GM21423 (cell line): ENCODE data around the gene LGALS4.
A peak's percentile ranks its signal among the peaks of the same experiment; 100 is the strongest.
"Not testable (repeated sequence)": the region's sequence is repeated elsewhere in the genome, so short reads cannot be mapped to it uniquely, and the experiment has no call there.

Experiments used
- ATAC-seq: cut with Tn5 transposase; IDR thresholded peaks from one replicate; pipeline ENCODE4 v1.9.1; 2021; ENCODE audit warnings: mild to moderate bottlenecking, moderate library complexity; ENCODE audit not compliant: unreplicated experiment

Gene LGALS4

GRCh38 chr19:38774181-38774950 is 38.4 kb downstream of the LGALS4 start:
- ATAC-seq: no peak

GRCh38 chr19:38773469-38774177 is 39.1 kb downstream of the LGALS4 start, which contains the start of gene LGALS7:
LGALS7 (minus strand) TSS chr19:38773517; CDS start chr19:38773492, 25 bp downstream.
- no peak for ATAC-seq

- not testable (repeated sequence) for ATAC-seq
Observed at GRCh38 chr19:38771569-38771968, 41.2 kb downstream of the LGALS4 start.

GRCh38 chr19:38770949-38771275 is 41.8 kb downstream of the LGALS4 start:
- peak; percentile 64 for ATAC-seq

- ATAC-seq: not testable (repeated sequence)
Observed at GRCh38 chr19:38770228-38770948, 42.4 kb downstream of the LGALS4 start.

GRCh38 chr19:38769635-38770211 is 43.0 kb downstream of the LGALS4 start:
- ATAC-seq: peak; percentile 68

- ATAC-seq: no peak
Observed at GRCh38 chr19:38766276-38767047, 46.3 kb downstream of the LGALS4 start.

GRCh38 chr19:38765214-38765613 is 47.5 kb downstream of the LGALS4 start:
- no peak for ATAC-seq

GRCh38 chr19:38763795-38764220 is 48.9 kb downstream of the LGALS4 start:
- ATAC-seq: no peak

- not testable (repeated sequence) for ATAC-seq
Observed at GRCh38 chr19:38761884-38762389, 50.8 kb downstream of the LGALS4 start.

GRCh38 chr19:38760805-38761517 is 51.8 kb downstream of the LGALS4 start:
- not testable (repeated sequence) for ATAC-seq

GRCh38 chr19:38759590-38760003 is 53.1 kb downstream of the LGALS4 start:
- no peak for ATAC-seq

- not testable (repeated sequence) for ATAC-seq
Observed at GRCh38 chr19:38754196-38754595, 58.5 kb downstream of the LGALS4 start.

- not testable (repeated sequence) for ATAC-seq
Observed at GRCh38 chr19:38753783-38754182, 59.0 kb downstream of the LGALS4 start.
